ENCODE results near the gene DCX.
A peak's percentile ranks its signal among the peaks of the same experiment; 100 is the strongest.

Gene DCX

GRCh38 chrX:111302284-111302683, 109.7 kb downstream of the DCX start:
- DNase-seq: no peak

- no peak for DNase-seq
Measured at GRCh38 chrX:111288841-111289240, 123.2 kb downstream of the DCX start.

GRCh38 chrX:111284631-111285293, 127.2 kb downstream of the DCX start:
- no peak for DNase-seq

GRCh38 chrX:111283446-111283845, 128.5 kb downstream of the DCX start:
- DNase-seq: no peak

- no peak for DNase-seq
Measured at GRCh38 chrX:111282991-111283390, 129.0 kb downstream of the DCX start.

- DNase-seq: no peak
Measured at GRCh38 chrX:111282139-111282538, 129.9 kb downstream of the DCX start.

GRCh38 chrX:111270339-111270738, 141.7 kb downstream of the DCX start, which contains the start of gene CAPN6:
CAPN6 (minus strand) TSS chrX:111270483; CDS start chrX:111263936, 6,547 bp downstream.
- no peak for DNase-seq

- DNase-seq: no peak
Measured at GRCh38 chrX:111268506-111268905, 143.5 kb downstream of the DCX start.

GRCh38 chrX:111265486-111265885, 146.5 kb downstream of the DCX start:
- DNase-seq: no peak

- peak in 1 of 2 experiments; percentile 25 for DNase-seq
Measured at GRCh38 chrX:111264385-111264784, 147.6 kb downstream of the DCX start.

GRCh38 chrX:111262086-111262485, 149.9 kb downstream of the DCX start:
- no peak for DNase-seq

GRCh38 chrX:111260451-111260850, 151.5 kb downstream of the DCX start:
- no peak for DNase-seq

GRCh38 chrX:111259559-111259958, 152.4 kb downstream of the DCX start:
- no peak for DNase-seq

GRCh38 chrX:111257733-111258132, 154.3 kb downstream of the DCX start:
- DNase-seq: no peak

GRCh38 chrX:111254896-111255693, 156.9 kb downstream of the DCX start:
- DNase-seq: no peak

- DNase-seq: peak in 1 of 2 experiments; percentile 70
Measured at GRCh38 chrX:111244235-111244750, 167.7 kb downstream of the DCX start.
